Stimulated activated CD4-positive, alpha-beta T cell treated with anti-CD3 and anti-CD28 coated beads, Interleukin-15, amount 100 ng/mL, for 48 hours (primary cell): ENCODE data around the gene TMEM18.
"Not testable (repeated sequence)": the region's sequence is repeated elsewhere in the genome, so short reads cannot be mapped to it uniquely, and the experiment has no call there.

Source experiments
- DNase-seq, 2 donors: peaks; one replicate each; pipeline ENCODE4 v3.0.0-alpha.2; 2020; ENCODE audit warnings: low read depth in 2 of 2

The TMEM18 gene

DNA sequence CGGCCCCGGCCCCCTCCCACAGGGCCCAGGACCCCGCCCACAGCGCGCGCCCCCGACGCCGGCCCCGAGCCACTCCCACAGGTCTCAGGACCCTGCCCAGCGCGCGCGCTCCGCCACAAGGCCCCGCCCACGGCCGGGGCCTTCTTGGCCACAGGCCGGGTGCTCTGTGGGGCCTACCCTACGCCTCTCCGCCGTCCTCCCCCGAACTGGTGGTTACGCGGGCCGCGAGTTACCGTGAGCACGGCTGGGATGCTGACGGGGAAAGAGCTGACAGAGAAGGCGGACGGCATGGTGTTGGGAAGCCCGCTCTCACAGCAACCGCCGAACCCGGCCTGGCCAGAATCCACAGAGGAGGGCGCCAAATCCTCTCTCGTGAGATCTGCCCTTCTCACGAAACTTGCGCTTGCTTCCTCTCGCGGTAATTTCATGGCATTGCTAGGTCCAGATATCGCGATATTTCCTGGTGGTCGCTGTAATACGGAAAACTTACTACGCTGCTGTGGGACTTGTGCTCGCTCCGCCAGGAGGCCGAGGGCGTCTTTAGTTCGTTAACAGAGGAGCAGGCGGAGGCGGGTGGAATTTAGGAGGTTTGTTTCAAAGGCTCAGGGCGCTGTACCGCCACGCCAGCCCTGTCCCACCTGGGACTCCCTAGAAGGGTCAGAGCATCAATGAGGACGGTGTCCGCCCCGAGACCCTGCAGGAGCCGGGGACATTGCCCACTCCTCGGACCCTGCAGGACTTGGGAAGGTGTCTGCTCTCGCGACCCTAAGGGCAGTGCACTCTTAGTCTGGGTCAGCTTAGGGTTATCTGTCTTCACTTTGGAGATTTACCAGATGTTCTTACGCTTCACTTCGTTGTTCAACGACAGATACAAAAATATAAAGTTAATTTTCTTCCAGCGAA lies at the start of gene TMEM18:
Gene TMEM18, minus strand, starts transcription at position 351 of the 903 bp plus-strand sequence. Its CDS starts 61 bp downstream, at position 290.
- peak; percentile 86 to 93 for DNase-seq

DNA sequence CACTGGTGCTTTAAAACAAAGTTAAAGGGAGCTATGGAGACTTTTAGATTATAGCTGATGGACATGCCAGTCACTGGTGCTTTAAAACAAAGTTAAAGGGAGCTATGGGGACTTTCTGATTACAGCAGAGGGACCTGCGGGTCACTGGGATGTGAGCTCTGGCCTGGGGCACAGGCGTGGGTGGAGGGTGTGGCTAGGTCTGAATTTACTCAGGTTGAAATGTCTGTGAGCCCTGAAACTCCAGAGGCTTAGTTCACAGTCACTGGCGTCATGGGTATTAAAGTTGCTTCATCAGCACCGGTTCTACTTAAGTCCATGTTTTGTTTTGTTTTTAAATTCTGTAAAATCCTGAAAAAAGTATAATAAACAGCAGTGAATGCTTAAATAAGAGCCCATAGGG lies 49.0 kb upstream of the TMEM18 start:
- DNase-seq = no peak

DNA sequence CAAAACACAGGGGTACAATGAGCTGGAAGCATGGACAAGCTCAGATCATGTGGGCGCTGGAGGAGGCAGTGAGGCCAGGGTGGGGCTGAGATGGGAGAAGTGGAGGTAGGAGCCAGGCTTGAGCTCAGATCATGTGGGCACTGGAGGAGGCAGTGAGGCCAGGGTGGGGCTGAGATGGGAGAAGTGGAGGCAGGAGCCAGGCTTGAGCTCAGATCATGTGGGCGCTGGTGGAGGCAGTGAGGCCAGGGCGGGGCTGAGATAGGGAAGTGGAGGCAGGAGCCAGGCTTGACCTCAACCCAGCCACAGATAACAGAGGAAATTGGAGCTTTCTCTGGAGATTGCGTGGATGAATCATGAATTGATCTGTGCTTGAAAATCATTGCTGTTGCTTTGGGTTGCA lies 48.3 kb upstream of the TMEM18 start:
- DNase-seq = no peak

DNA sequence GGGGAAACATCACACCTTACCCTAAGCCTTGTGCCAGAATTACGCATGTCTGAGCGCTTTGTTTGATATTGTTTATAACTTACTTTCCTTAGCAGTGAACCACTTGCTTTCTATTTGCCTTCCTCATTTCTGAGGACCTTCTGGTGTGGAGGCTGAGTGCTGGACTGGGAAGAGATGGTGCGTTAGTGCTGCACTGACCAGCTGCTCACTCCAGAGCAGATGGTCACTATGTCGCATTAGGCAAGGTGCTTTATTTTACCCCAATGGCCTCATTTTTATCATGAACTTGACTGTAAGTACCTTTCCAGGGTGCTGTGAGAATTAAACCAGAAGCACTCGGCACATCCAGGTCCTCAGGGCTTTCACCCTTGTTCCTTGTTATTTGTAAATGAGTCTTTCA lies 46.6 kb upstream of the TMEM18 start:
- DNase-seq = no peak

DNA sequence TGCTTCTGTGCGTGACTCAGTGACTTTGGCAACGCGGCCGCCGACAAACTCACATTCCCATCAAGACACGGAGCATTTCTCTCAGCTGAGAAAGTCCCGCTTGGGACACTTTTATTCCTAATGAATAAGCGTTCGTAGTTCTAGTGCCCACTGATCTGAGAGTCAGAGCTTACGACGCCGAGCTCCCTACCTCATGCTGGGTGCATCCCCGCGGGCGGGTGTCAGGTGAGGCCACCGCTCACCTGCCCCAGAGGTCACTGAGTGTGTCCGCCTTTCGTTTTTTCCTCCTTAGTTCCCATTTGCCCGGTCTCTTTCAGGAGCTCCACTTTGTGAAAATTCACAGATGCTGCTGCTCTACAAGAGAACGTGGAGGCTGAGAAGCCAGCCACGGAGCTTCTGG lies 43.6 kb upstream of the TMEM18 start:
- DNase-seq = no peak

DNA sequence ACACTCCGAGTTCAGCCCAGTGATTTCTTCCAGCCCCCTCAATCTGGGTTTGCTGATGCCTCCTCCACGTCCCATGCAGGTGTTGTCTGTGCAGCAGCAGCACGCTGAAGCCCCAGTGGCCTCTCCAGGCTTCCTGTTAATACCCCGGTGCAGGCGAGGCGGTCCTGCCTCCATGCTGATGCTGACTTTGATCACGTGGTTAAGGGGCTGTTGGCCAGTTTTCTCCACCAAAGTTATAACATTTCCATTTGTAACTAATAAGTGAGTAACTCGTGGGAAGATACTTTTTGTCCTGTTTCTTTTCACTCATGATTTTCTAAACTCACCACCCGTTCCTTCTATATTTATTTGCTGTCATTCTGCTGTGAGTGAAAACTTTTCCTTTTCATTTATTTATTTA lies 42.5 kb upstream of the TMEM18 start:
- no peak for DNase-seq

DNA sequence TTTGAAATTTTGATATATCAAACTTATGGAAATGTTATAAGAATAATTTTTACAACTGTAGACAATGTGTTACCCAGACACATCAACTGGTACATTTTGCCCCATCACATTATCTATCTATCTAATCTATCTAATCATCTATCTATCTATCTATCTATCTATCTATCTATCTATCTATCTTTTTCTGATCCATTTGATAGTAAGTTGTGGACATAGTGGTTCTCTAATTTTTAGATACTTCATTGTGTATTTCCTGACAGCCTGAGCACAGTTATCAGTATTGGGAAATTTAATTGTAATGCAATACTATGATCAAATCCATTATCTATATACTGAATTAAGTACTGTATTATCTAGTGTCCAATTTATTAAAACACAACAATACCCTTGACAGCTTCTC lies 42.0 kb upstream of the TMEM18 start:
- DNase-seq = no peak

DNA sequence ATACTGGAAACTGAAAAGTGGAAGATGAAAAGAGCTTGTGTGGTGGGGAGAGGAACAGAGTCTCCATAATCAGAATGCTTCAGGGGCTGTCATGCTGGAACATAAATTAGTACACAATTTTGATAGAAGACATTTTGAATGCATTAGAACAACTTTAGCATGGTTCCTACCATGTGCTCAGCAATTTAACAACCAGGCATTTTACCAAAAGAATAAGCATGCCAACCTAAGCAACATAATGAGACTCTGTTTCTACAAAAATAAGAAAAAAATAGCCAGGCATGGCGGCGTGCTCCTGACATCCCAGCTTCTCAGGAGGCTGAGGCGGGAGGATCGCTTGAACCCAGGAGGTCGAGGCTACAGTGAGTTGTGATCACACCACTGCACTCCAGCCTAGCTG lies 40.5 kb upstream of the TMEM18 start:
- no peak for DNase-seq

DNA sequence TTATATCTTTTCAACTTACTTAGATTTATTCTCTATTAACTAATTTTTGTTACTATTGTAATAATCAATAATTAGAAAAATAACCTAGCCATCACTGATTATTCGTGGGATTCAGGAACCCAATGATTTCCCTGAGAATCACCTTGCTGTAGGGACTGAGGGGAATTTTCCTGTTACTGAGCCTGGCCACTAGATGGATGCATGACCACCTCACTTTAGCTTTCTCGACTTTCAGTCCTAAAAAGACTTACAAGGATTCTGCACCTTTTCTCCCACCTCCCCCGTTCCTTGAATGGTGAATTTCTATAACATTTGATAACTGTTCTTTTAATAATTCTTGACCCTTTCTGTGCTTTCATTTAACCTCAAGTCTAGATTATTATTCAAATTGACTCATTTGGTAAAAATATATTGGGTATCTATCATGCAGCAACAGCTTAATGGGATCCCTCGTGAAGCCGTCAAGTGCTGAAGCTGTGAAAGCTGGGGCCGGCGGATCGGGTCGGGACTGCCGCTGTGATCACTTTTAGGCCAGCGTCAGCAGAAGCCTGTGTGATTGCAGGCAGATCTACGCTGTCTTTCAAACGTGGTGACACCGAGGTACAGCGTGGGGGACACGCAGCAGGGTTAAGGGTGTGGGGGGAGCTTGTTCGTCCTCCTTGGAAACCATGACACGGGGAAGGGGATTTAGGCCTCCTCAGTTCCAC lies 38.8 kb upstream of the TMEM18 start:
- no peak for DNase-seq

DNA sequence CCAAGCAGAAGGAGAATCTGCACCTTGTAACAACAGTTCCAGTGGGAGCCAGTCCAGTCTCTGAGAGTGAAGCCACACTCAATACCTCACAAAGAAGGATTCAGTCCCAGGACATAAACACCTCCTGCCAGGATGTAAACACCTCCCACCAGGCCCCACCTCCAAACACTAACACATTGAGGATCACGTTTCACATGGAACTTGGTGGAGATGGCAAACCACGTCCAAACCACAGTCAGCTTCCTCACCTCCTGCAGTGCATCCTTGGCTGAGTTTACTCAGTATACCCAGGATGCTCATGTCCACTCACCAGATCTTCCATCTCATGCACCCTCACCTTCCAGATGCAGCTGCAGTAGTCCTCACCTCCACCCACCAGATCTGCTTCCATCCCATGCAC lies 37.8 kb upstream of the TMEM18 start:
- no peak for DNase-seq

DNA sequence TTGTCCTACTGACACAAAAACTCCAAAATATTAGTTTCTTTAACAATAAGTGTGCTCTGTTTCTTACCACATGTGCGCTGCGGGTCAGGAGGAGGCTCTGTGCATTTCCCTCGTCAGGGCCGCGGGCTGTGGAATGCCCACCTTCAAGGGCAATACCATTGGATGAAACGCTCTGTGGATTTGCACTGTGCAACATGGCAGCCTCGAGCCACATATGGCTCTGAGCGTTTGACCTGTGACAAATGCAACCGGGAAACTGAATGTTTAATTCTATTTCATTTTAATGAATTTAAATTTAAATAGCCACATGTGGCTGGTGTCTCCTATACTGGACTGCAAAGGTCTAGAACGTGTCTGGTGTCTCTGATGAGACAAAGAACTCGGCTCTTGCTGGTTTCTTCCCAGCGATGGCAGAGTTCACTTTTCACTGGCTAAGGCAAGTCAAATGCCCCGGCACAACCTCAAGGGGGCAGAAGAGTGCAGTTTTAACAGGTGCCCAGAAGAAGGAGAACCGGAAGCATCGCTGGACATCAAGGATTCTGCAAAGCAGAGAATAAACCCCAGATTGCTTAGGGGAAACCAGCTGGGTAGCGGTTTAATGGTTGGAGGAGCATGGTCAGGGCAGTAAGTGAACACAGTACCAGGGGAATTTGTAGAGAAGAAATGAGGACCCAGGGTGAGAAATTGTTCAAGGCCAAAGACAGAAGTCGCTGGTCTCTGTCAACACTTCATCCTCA lies 37.0 kb upstream of the TMEM18 start:
- peak in 1 of 2 donors; percentile 30 for DNase-seq

DNA sequence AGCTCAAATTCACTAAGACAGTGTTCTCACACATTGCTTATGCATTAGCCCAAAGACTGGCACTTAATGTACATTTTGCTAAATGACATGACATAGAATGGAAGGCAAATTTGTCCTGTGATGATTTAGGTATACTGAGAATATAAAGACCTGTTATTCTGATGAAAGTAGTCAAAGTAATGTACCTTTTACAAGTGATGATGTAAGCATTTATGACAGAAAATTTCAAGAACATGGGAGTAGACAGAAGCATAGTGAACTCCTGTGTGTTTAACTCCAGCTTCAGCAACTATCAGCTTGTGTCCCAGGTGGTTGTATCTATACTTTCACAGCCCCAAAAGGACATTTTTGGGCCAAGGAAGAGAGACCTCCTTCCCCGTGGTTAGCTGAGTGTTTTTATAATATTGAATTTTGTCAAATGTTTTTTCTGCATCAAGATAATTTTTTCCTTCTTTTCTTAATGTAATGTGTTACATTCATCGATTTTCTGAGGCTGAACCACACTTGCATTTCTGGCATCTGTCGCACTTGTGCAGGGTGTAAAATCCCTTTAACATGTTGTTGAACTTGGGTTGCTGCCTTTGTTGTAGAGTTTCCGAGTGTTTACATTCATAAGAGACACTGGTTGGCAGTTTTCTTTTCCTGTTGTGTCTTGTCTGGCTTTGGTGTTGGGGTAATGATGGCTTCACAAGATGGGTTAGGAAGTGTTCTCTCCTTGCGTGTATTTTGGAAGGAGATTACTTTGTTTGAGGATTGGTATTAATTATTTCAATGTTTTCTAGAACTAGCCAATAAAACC lies 33.9 kb upstream of the TMEM18 start:
- DNase-seq = no peak

DNA sequence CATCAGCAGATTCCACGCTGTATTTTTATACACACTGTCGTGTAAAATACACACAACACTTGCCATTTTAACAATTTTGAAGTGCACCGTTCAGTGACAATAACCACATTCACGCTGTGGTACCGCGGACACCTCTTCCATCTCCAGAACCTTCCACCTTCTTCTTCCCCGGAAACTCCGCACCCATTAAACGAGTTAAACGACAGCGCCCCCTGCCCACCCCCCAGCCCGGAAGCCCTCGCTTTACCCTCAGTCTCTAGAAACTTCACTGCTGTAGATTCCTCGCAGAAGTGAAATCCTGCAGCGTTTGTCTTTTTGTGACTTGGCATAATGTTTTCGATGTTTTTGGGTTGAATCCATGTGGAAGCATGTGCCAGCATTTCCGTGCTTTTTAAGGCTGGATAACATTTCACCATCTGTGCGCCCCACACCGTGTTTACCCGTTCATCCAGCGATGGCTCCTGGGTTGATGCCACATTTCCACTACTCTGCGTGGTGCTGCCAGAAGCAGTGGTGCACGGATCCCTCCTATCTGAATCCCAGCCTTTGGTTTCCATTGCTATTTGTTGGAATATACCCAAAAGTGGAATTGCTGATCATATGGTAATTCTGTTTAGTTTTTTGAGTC lies 32.0 kb upstream of the TMEM18 start:
- no peak for DNase-seq

DNA sequence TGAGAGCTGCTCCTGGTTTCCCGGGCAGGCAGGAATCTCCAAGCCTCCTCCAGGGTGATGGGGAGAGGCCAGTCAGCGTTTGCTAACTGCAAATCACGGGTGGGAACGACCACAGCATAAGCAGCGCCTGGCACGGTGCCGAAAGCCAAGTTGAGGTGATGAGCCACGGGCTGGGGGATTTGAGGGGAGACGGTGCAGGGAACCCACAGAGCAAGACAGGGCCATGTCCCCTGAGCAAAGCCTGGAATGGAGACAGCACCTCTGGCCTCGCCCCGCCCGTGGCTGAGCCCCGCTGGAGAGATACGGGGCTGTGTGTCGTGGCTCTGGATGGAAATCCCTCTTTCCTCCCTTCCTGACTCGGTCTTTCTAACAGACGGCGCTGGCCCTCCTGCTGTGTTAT lies 31.5 kb upstream of the TMEM18 start:
- no peak for DNase-seq

DNA sequence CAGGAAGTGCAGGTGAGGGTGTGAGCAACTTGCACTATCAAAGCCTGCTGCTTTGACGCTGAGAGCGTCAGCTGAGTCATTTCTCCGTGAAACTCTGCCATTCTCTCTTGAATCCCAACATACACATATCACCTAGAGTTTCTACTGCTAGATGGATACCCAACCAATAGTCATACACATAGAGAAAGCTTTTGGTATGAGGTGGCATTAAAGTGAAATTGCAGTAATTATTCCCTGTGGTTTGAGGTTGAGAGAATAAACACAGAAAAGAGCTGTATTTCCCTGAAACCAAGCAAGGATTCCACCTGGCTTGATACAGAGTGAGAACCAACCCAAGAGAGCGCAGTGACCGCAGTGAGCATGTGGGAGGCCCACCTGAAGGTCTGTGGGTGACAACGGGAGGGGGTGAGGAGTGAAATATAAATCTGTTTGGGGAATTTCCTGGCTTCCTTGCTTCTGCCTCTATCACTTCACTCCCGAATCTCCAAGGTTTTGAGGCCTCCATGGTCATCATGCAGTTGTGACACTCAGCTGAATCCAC lies 28.8 kb upstream of the TMEM18 start:
- peak; percentile 10 to 30 for DNase-seq

DNA sequence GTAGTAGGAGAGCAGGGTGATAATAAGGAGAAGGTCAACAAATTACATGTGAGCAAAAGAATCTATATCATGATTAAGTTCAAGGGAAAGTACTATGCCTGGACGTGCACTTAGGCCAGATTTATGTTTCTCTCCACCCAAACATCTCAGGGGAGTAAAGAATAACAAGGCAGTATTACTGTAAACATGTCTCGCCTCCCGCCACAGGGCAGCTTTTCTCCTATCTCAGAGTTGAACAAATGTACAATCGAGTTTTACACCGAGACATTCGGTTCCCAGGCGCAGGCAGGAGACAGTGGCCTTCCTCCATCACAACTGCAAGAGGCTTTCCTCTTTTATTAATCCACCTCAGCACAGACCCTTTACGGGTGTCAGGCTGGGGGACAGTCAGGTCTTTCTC lies 25.6 kb upstream of the TMEM18 start:
- not testable (repeated sequence) for DNase-seq

DNA sequence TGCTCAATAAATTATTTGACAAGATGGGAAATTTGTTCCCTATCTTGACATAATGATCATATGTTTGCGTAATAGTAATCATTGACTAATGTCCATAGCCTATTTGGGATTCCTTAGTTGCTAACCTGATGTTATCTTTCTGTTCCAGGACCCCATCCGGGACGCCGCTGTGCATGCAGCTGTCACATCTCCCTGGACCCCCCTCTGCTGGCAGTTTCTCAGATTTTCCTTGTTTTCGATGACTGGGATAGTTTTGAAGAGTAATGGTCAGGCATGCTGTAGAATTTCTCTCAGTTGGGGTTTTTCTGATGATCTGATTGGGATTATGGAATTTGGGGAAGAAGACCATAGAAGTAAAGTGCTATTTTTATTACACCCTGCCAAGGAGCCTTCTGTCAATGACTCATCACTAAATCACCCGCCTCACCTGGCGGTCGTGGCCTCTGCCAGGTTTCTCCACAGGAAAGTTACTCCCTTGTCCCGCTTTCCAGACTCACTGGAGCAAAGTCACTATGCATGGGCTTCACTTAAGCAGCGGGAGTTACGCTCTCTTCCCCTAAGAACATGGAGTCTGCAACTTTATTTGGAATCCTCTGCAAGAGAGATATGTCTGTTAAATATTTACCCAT lies 19.9 kb upstream of the TMEM18 start:
- DNase-seq = no peak

DNA sequence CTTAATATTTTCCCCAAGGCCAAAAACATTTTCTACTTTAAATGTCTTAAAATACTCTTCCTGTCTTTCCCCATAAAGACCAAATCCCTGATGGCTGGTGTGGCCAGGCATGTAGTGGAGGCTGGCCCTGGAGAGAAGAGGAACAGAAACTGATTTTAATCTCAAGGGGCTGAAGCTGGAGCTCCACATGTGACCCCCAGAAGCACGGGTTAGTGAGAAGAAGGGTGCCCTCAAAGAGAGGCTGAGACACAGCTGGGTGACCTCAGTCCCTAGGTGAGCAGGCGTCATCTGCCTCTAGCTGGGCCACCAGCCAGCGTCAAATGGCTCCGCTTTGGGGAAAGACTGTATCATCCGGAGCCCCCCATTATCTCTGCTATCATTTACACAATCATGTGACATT lies 19.3 kb upstream of the TMEM18 start:
- no peak for DNase-seq

DNA sequence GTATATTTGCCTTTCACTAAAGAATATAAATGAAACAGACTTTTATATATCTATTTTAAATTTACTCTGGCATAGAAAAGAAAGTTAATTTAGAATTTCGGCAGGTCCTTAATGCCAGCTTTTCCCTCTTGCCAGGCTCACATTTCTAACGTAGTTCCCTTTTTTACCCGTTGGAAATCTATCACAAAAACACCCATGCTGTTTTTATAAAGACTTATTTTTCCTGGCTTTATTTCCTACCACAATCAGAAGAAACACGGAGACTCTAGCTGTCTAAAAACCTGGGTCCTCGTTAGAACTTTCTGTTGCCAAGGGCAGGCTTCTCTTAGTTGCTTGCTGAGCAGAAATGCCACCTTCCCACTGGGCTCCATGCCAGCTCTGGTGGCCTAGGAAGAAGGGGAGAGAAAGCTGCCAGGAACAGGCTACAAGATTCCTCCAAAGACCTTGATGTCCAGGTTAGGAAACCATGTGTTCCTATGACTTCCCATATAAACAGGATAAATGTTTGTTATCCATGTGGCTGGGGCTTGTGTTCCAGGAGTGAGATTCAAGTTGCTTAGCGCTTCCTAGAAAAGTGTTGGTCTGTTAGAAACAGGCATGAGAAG lies 17.8 kb upstream of the TMEM18 start:
- DNase-seq = no peak

DNA sequence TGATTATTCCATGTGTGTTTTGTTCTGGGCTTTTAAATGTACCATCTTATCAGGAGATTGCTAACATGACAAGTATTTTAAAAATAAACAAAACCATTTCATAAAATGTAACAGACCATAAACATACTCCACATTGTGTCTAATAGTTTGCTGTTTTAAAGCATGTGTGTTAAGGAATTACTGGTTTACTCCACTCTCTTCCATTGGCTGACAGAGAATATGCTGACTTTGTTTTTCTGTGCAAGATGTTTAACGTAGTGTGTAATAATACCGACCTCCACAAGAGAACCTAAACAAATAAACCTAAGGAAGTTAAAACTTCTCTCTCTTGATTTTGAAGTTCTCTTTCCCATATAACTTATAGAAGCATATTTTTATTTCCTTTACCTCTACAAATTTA lies 17.0 kb upstream of the TMEM18 start:
- no peak for DNase-seq
